SU-DHL-6 (cell line): ENCODE results near the gene STT3B.

ENCODE experiments used
- EZH2phosphoT487 ChIP-seq: fragments of 200-600 bp; sonication (generic), shearing (Covaris generic); conservative IDR thresholded peaks from 2 replicates; pipeline ENCODE4 v1.6.1; 2018; ENCODE audit warnings: mild to moderate bottlenecking, antibody characterized with exemption, low read length, moderate library complexity, mixed read lengths
- TF ChIP-seq, protein P1 (sequence below): fragments of 200-600 bp; sonication (generic); IDR thresholded peaks from one replicate; pipeline ENCODE4 v1.5.1; 2017; ENCODE audit warnings: antibody characterized with exemption, mild to moderate bottlenecking, low read length, moderate library complexity; ENCODE audit not compliant: insufficient read depth, poor library complexity, severe bottlenecking

DNA sequence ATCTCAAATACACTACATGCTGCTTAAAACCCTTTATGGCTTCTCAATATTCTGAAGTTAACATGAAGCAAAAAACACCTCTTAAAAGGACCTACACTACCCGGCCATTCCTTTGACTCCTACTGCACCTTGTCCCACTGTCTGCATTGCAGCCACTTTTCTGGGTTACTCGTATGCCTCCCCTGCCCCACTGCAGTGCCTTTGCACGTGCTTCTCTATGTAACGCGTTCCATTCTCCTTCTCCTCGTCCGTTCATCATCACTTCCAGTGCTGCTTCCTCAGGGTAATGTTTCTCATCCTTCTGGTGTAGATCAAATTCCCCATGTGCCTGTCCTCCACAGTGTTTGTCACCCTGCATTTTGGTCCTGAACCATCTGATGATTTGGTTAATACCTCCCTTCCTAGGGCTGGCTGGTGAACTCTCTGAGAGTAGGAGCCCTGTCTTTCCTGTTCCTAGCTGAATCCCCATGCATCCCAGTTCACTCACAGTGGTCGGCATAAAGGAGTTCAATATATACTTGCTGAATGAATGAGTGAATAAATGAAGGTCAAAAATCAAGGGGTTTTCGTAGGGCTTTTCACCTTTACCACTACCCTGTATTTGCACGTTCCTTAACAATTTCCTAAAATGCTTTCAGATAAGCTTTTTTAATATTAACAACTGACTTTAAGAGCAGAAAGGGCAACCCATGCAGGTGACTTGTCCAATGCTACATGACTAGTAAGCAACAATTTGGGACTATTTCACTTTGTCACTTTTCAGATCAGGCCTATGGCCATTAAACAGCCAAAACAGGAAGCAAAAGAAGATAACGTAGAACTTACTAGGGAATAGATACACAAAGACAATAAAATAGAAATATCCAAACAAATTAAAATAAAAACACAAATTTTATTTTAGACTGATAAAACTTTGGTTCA, 2.4 kb upstream of the STT3B start:
- TF ChIP-seq, protein P1, sequence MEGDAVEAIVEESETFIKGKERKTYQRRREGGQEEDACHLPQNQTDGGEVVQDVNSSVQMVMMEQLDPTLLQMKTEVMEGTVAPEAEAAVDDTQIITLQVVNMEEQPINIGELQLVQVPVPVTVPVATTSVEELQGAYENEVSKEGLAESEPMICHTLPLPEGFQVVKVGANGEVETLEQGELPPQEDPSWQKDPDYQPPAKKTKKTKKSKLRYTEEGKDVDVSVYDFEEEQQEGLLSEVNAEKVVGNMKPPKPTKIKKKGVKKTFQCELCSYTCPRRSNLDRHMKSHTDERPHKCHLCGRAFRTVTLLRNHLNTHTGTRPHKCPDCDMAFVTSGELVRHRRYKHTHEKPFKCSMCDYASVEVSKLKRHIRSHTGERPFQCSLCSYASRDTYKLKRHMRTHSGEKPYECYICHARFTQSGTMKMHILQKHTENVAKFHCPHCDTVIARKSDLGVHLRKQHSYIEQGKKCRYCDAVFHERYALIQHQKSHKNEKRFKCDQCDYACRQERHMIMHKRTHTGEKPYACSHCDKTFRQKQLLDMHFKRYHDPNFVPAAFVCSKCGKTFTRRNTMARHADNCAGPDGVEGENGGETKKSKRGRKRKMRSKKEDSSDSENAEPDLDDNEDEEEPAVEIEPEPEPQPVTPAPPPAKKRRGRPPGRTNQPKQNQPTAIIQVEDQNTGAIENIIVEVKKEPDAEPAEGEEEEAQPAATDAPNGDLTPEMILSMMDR: no peak
- no peak for TF ChIP-seq EZH2phosphoT487
